Adrenal gland (tissue), 5 donors: ENCODE measurements around the gene PIP4K2B.

Experiments used
- CTCF ChIP-seq, 6 experiments: fragments of 450-650 bp in 4 of 6; fragments of 200-600 bp in 2 of 6; sonication (generic) in 1 of 6; IDR thresholded peaks; 1 replicate in 5 of 6; 2 replicates in 1 of 6; pipeline versions ENCODE4 v1.5.1 to v1.8.0; 2016 to 2021; ENCODE audit warnings: antibody characterized with exemption in 6 of 6, mild to moderate bottlenecking in 2 of 6, moderate library complexity in 1 of 6
- POLR2A ChIP-seq, 2 donors: fragments of 450-650 bp; IDR thresholded peaks; one replicate each; pipeline ENCODE4 v1.6.1; 2017; ENCODE audit warnings: antibody characterized with exemption in 2 of 2, mild to moderate bottlenecking in 2 of 2, moderate library complexity in 1 of 2
- donor health status: DM: no; HTN: no; CAD: no.

- TF ChIP-seq CTCF (IDR thresholded peaks at IDR 0.05) (no peak), POLR2A (IDR thresholded peaks at IDR 0.05) (no peak)
Measured at GRCh38 chr17:38789185-38789584, 10.2 kb downstream of the PIP4K2B start.
